ENCODE data around the gene SLC16A7.

DNA sequence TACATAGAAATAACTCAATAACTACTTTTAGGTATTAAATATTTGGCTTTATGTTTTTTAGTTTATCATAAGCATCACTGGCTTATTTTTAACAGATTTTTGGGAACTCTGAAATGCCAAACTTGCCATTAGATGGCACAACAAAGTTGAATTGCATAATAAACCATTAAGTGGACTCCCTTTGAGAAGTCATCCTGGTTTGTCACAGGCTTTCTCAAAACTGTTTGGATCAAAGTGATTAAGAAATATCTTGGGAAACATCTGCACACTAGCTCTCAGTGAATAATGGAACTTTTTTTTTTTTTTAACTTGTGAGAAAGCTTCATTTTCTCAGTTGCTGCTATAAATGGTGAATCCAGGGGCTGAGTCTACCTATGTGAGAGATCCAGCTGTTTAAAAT is 4.3 kb downstream of the SLC16A7 start:
- TF ChIP-seq EP300 (conservative IDR thresholded peaks at IDR 0.05; ENCODE audit: poor library complexity, severe bottlenecking) (no peak), RAD21 (conservative IDR thresholded peaks at IDR 0.05) (no peak), EZH2 (IDR thresholded peaks at IDR 0.05; ENCODE audit: borderline replicate concordance, insufficient read depth, low read length, poor library complexity, severe bottlenecking) (no peak), POLR2AphosphoS5 (IDR thresholded peaks at IDR 0.05) (no peak)
- TF ChIP-seq, protein P1, sequence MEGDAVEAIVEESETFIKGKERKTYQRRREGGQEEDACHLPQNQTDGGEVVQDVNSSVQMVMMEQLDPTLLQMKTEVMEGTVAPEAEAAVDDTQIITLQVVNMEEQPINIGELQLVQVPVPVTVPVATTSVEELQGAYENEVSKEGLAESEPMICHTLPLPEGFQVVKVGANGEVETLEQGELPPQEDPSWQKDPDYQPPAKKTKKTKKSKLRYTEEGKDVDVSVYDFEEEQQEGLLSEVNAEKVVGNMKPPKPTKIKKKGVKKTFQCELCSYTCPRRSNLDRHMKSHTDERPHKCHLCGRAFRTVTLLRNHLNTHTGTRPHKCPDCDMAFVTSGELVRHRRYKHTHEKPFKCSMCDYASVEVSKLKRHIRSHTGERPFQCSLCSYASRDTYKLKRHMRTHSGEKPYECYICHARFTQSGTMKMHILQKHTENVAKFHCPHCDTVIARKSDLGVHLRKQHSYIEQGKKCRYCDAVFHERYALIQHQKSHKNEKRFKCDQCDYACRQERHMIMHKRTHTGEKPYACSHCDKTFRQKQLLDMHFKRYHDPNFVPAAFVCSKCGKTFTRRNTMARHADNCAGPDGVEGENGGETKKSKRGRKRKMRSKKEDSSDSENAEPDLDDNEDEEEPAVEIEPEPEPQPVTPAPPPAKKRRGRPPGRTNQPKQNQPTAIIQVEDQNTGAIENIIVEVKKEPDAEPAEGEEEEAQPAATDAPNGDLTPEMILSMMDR (IDR thresholded peaks at IDR 0.05; ENCODE audit: poor library complexity, severe bottlenecking): no peak
